Dedifferentiated amniotic fluid mesenchymal stem cell (primary cell): Measurements from ENCODE around the gene YWHAE.
"Not testable (repeated sequence)": the region's sequence is repeated elsewhere in the genome, so short reads cannot be mapped to it uniquely, and the experiment has no call there.

Experiments
- DNase-seq: peaks from one replicate; pipeline ENCODE4 v3.0.0-alpha.2; 2016; ENCODE audit errors: extremely low spot score

YWHAE gene

DNA sequence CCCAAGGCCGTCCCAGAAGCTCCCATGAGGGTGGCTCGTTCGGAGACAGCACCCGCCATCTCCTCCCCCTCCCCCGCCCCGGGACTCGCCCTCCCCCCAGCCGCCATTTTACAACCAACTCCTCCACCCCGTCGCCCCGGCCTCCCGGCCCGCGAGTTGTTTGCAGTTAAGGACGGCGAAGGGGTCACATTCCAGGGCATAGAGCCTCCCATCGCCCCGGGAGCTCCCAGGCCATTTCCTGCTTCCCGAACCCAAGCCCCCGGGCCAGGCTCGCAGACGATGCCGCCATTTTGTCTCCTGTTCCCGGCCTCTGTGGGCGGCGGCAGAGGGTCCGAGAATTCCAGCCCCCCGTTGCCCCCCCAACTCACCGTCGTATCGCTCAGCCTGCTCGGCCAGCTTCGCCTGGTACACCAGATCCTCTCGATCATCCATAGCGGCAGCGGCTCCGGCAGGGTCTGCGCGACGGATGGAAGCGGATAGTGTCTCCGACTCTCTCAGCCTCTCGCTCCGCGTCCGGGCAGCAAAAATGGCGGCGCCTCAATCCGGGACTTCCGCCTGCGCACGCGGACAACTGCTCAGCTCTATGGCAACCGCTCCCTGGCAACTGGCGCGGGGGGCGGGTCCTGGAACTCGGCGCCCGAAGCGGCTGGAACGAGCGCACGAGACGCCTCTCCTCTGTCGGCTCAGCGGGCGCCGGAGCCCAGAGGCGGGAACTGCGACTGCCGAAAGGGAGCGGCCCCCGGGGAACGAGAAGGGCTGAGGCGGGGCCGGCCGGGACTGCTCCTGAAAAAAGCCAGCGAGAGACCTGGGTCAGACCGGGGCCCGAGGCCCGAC lies at the start of gene YWHAE:
TSS of gene YWHAE (minus strand) at position 544 of the 834 bp plus-strand sequence. CDS start at position 432, 112 bp downstream.
- DNase-seq, result peak; percentile 95

GRCh38 chr17:1449412-1449967 lies 49.5 kb upstream of the YWHAE start:
- no peak for DNase-seq

DNA sequence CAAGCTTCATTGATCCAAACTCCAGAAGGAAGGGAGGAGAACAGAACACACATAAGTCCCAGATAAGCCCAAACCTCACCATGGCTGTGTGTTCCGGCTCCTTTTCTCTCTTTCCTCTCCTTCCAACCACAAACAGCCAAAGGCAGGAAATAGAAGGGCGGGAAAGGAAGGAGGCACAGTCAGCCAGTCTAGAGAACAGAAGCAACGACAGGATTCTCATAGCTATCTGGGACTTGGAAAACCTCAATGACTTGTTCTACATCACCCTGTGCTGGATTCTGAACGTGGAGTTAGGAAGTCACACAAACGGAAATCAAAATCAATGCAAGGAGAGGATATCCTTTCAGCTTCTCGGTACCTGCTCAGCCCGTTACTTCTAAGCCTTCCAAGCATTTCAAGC lies 47.0 kb upstream of the YWHAE start:
- DNase-seq, result no peak

DNA sequence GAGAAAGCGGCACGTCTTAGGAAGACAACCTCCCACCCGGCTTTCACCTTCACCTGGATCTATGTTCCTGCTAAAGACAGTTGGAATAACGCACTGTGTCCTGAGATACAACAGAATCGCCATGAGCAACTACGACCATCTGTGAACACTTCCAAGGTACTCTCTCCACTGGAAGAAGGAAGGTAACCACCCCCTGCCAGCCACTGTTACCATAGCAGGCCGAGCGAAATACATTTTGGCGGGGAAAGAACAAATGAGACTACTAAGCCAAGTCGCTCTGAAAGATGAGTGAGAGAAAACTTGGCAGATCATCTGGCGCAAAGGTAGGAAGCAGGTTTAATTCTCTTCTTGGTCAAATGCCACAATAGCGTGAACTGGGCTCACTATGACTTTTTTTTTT lies 46.2 kb upstream of the YWHAE start:
- DNase-seq, result no peak

GRCh38 chr17:1445695-1446094 lies 45.7 kb upstream of the YWHAE start:
- DNase-seq, result not testable (repeated sequence)

DNA sequence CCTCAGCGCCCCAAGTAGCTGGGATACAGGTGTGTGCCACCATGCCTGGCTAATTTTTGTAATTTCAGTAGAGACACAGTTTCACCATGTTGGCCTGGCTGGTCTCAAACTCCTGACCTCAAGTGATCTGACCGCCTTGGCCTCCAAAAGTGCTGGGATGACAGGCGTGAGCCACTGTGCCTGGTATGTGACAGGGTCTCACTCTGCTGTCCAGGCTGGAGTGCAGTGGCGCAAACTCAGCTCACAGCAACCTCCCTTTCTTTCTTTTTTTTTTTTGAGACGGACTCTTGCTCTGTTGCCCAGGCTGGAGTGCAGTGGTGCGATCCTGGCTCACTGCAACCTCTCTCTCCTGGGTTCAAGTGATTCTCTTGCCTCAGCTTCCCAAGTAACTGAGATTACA lies 42.7 kb upstream of the YWHAE start:
- DNase-seq, result not testable (repeated sequence)

DNA sequence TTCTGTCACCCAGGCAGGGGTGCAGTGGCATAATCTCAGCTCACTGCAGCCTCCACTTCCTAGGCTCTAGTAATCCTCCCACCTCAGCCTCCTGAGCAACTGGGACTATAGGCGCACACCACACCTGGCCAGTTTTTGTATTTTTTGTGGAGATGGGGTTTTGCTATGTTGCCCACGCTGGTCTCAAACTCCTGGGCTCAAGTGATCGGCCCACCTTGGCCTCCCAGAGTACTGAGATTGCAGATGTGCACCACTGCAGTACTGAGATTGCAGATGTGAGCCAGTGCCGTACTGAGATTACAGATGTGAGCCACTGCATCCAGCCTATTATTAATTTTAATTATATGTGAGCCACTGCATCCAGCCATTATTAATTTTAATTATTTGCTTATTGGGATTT lies 42.2 kb upstream of the YWHAE start:
- DNase-seq, result no peak

GRCh38 chr17:1440921-1441320 lies 40.9 kb upstream of the YWHAE start:
- no peak for DNase-seq

- peak; percentile 42 for DNase-seq
Observed at GRCh38 chr17:1438593-1439083, 38.6 kb upstream of the YWHAE start.

- no peak for DNase-seq
Observed at GRCh38 chr17:1435326-1435725, 35.3 kb upstream of the YWHAE start.

DNA sequence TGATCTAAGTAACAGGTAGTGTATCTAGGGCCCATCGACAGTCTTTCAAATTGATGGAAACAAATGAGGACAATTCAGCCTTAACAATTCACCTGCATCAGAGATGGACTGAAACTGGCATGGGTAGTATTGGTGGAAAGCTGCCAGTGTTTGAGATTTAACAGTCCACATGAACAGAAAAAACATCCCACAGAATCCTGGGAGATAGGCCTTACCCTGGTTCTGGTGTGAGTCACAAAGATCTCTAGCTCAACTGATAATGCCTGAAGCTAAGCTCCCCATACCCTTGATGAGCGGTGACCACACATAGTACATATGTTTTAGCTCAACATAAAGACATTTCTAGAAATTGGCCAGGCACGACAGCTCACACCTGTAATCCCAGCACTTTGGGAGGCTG lies 34.1 kb upstream of the YWHAE start:
- DNase-seq, result no peak

DNA sequence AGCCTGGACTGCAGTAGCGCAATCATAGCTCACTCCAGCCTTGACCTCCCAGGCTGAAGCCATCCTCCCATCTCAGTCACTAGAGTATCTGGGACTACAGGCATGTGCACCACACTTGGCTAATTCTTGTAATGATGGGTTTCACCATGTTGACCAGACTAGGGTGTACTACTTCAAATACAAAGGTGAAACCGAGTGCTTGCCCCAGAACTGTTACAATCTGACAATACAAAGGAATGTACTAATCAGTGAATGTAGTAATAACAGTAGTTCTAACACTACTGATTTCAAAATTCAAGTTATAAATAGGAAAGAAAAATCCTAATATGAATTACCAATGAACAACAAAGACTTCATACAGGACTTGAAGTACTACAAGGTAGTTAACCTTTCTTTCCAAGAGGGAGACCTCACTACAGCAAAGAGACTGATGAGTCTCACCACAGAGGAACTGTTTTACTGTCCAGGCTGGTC lies 31.6 kb upstream of the YWHAE start:
- no peak for DNase-seq

DNA sequence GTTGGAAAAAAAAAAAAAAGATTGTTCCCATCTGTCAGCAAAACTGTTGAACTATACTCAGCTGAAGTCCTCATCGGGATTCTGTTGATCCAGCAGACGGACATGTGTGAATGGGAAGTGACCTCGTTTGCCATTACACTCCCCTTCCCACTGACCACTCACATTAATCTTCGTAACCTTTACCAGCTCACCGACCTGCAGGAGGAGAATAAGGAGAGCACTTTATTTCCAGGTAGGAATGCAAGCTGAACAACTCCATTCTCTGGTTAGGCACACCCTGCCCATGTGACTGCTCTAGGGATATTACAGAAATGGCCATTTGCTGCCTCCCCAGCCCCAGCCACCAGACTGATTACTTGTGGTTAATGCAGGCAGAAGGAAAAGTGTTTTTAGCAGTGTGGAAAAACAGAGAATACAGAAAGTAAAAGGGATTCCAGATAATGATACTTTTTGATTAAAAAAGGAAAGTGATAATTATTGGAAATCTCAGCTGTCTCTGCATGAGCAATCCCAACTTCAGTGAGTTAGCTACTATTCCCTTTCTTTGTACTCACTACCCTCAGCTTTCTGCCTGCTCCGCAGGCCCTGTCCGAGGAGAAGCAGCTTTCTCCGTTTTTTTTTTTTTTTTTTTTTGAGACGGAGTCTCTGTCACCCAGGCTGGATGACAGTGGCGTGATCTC lies 23.6 kb upstream of the YWHAE start:
- no peak for DNase-seq

DNA sequence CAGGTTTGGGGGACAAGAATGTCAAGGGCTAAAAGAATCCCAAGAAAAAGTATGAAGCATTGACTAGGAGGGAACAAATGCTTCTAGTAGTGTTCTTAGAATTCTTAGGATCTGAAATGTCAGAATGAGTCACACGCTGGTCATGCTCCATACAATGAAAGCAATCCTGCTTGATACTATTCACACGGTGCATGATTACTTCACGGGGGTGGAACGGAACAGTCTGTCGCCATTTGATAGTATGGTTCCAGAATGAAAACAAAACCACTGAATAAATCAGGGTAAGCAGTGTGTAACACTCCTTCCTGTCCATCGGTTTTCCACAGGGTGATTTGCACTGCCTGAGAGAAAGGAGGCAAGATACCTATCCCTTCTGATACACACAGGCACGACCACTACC lies 22.9 kb upstream of the YWHAE start:
- DNase-seq, result peak; percentile 89

GRCh38 chr17:1421470-1421869 lies 21.4 kb upstream of the YWHAE start:
- no peak for DNase-seq

DNA sequence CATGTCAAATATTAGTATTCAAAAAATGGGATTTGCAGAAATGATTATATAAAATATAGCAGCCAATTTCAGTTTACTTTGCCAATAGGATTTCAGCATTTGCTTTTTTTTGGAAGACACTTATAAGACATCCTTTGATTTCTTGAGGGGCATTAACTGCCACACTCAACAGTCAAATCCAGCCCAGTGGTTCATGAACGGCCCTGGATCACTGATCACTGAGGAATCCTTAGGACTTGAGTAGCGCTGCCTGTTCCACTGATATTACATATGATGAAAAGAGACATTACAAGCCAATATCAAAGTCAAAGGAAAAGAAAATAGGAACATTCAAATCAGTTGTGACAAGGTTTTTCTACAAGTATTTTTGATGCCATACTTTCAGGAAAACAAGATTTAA lies 21.0 kb upstream of the YWHAE start:
- no peak for DNase-seq

DNA sequence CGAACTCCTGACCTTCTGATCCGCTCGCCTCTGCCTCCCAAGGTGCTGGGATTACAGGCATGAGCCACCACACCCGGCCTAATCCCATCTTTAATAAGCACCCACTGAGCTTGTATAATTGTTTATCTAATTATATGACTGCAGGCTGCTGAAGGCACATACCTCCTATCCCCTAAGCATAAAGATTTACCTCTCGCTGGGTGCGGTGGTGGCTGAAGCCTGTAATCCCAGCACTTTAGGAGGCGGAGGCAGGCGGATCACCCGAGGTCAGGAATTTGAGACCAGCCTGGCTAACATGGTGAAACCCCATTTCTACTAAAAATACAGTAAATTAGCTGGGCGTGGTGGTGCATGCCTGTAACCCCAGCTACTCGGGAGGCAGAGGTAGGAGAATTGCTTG lies 20.1 kb upstream of the YWHAE start:
- no peak for DNase-seq

DNA sequence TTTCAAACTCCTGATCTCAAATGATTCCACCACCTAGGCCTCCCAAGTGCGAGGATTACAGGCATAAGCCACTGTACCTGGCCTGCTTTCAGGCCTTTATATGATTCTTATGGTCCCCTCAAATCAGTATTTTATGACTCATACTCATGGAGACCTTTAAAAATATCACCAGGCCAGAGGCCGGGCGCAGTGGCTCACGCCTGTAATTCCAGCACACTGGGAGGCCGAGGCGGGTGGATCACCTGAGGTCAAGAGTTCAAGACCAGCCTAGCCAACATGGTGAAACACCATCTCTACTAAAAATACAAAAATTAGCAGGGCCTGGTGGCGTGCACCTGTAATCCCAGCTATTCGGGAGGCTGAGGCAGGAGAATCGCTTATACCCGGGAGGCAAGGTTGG lies 18.5 kb upstream of the YWHAE start:
- not testable (repeated sequence) for DNase-seq

GRCh38 chr17:1416414-1416813 lies 16.4 kb upstream of the YWHAE start:
- no peak for DNase-seq

DNA sequence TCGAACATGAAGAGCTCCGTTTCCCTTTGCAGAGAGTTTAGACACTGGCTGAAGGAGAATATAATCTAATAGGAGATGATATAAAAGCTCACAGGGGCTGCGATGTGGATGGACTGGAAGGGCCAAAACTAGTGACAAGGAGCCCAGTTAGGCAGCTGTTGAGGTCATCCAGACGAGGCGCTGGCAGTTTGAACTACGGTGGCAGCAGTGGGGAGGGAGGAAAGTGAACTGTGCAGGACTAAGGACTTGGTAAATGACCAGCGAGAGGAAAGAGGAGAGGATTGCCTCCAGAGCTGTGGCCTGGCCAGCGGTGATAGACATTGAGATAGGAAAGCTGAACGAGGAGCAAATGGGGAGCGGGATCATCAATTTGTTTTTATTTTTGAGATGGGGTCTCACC lies 14.6 kb upstream of the YWHAE start:
- DNase-seq, result no peak

DNA sequence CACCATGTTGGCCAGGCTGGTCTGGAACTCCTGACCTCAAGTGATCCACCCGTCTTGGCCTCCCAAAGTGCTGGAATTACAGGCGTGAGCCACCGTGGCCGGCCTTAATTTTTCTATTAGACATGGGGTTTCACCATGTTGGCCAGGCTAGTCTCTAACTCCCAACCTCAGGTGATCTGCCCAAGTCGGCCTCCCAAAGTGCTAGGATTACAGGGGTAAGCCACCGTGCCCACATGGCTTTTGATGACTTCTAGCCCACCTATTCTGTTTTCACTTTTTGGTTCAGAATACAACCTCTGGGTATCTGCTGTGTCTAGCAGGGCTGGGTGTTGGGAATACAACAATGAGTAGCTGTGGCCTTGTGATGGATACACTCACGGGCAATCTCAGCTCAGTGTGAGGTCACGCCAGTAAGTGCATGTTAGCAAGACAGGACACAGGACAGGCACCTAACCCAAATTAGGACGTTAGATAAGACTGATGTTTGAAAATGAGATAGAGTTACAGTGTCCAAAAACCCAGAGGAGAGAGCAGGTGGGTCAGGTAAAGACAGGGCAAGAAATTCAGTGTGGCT lies 14.1 kb upstream of the YWHAE start:
- DNase-seq, result no peak

DNA sequence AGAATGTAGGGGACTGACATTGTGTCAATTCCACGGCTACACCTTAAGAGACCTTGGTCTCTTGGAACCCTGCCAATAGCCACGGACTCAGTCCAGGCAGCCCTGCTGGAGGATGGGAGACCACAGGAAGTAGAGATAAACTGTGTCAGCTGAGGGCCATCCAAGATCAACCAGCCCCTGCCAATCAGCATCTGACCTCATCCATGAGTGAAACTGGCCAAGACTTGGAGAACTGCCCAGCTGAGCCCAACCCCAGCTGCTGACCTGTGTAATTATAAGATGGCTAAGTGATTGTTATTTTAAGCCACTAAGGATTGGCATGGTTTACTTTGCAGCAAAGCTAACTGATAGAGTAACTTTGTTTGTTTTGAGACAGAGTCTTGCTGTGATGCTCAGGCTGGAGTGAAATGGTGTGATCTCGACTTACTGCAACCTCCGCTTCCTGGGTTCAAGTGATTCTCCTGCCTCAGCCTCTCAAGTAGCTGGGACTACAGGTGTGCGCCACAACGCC lies 13.3 kb upstream of the YWHAE start:
- peak; percentile 54 for DNase-seq
